Measurements from ENCODE around the gene CSTF3. TPM values are rescaled to one million over a fixed set of nuclear protein-coding genes. Genes with fewer than 3 reads are reported as not detected.

Gene CSTF3
- total and polyA plus RNA-seq, 8 donors = 23.5 to 64.4 (median 49.8) TPM

GRCh38 chr11:33089776-33090175, 71.5 kb downstream of the CSTF3 start:
- DNase-seq (no peak), ATAC-seq (no peak)
- no peaks in the 10 kb centered on the region for H3K27me3 ChIP-seq
- H3K4me3 ChIP-seq = no peak overlapping the region
- peaks cover 0 to 62% of the 10 kb centered on the region in 2 donors for H3K36me3 ChIP-seq
- H3K9me3 ChIP-seq = no peaks in the 10 kb centered on the region
- H3K27ac ChIP-seq = no peak overlapping the region
- TF ChIP-seq CTCF (IDR thresholded peaks at IDR 0.05) = no peak
- no peaks in the 10 kb centered on the region for H3K4me1 ChIP-seq
- intact Hi-C loops (cut with DNase I) = no loop called here

- peak; percentile 77 for ATAC-seq
- no peak for TF ChIP-seq CTCF (IDR thresholded peaks at IDR 0.05)
These were observed 75.3 kb downstream of the CSTF3 start for GRCh38 chr11:33086017-33086416.

GRCh38 chr11:33083918-33084317, 77.4 kb downstream of the CSTF3 start:
- Histone ChIP-seq H3K27ac (no peak overlapping the region), H3K9me3 (no peaks in the 10 kb centered on the region), H3K27me3 (no peaks in the 10 kb centered on the region), H3K36me3 (peaks cover 0 to 89% of the 10 kb centered on the region in 2 donors), H3K4me3 (no peak overlapping the region), H3K4me1 (no peaks in the 10 kb centered on the region)
- TF ChIP-seq CTCF (IDR thresholded peaks at IDR 0.05) = no peak
- intact Hi-C loops (cut with DNase I) = no loop called here
- ATAC-seq = no peak
- DNase-seq = no peak

More at GRCh38 chr11:33086017-33086416, 75.3 kb downstream of the CSTF3 start:
- Histone ChIP-seq H3K9me3 (no peaks in the 10 kb centered on the region), H3K4me1 (no peaks in the 10 kb centered on the region), H3K27me3 (no peaks in the 10 kb centered on the region), H3K4me3 (no peak overlapping the region), H3K27ac (no peak overlapping the region), H3K36me3 (peaks cover 0 to 82% of the 10 kb centered on the region in 2 donors)
- no peak for DNase-seq
- intact Hi-C loops (cut with DNase I) = no loop called here

GRCh38 chr11:33072465-33072864, 88.8 kb downstream of the CSTF3 start:
- Histone ChIP-seq H3K36me3 (peaks cover 0 to 99% of the 10 kb centered on the region in 2 donors), H3K27me3 (no peaks in the 10 kb centered on the region), H3K9me3 (no peaks in the 10 kb centered on the region), H3K4me1 (no peaks in the 10 kb centered on the region), H3K4me3 (no peak overlapping the region), H3K27ac (no peak overlapping the region)
- intact Hi-C loops (cut with DNase I) = no loop called here
- TF ChIP-seq CTCF (IDR thresholded peaks at IDR 0.05) = no peak
- no peak for DNase-seq
- no peak for ATAC-seq

GRCh38 chr11:33068611-33069340, 92.5 kb downstream of the CSTF3 start:
- H3K4me1 ChIP-seq = peaks cover 0 to 15% of the 10 kb centered on the region in 2 donors
- ATAC-seq (no peak), DNase-seq (no peak)
- no peak overlapping the region for H3K27ac ChIP-seq
- H3K27me3 ChIP-seq = no peaks in the 10 kb centered on the region
- intact Hi-C loops (cut with DNase I) = no loop called here
- H3K36me3 ChIP-seq = peaks cover 0 to 80% of the 10 kb centered on the region in 2 donors
- no peak overlapping the region for H3K4me3 ChIP-seq
- TF ChIP-seq CTCF (IDR thresholded peaks at IDR 0.05) = no peak
- no peaks in the 10 kb centered on the region for H3K9me3 ChIP-seq

All from left lung (tissue), 10 donors.